ENCODE results near the gene HSPB7.

- TF ChIP-seq CTCF (IDR thresholded peaks at IDR 0.05; ENCODE audit: low read depth, low read length, missing input control) (no peak), TAF1 (conservative IDR thresholded peaks at IDR 0.05) (no peak), RAD21 (IDR thresholded peaks at IDR 0.05) (no peak), GABPA (IDR thresholded peaks at IDR 0.05 in 1 of 2, conservative IDR thresholded peaks at IDR 0.05 in 1 of 2) (no peak), YY1 (IDR thresholded peaks at IDR 0.05) (no peak), MAX (IDR thresholded peaks at IDR 0.05) (no peak), RXRA (IDR thresholded peaks at IDR 0.05) (no peak)
Measured at GRCh38 chr1:16014509-16015482, 3.0 kb downstream of the HSPB7 start.
